PC-9 (cell line): ENCODE measurements around the gene CTIF. TPM values are rescaled to one million over a fixed set of nuclear protein-coding genes. Genes with fewer than 3 reads are reported as not detected.

Experiments
- BruUV-seq: library from RNA; stranded (reverse); fragments of 400-500 nt; replicated peaks from 2 replicates; lab custom pipeline; 2021; lab: Mats Ljungman, UMichigan
- CTCF ChIA-PET: fragments of 300-600 bp; sonication (Branson Sonifier 250); formaldehyde crosslinking; loops from one replicate; lab custom pipeline; 2022; ENCODE audit warnings: antibody characterized with exemption; lab: Charles Lee
- POLR2A ChIA-PET: fragments of 300-600 bp; sonication (Branson Sonifier 250); formaldehyde crosslinking; loops from one replicate; lab custom pipeline; 2022; ENCODE audit warnings: antibody characterized with exemption; ENCODE audit not compliant: unreplicated experiment; lab: Charles Lee
- DNase-seq, 2 experiments: peaks; one replicate each; pipeline versions ENCODE4 v3.0.0 to v3.0.0-alpha.2; 2015 to 2022; ENCODE audit warnings: mixed read lengths in 1 of 2
- H2AFZ ChIP-seq: fragments of 200-600 bp; sonication (generic); 2 replicates; pipeline ENCODE4 v1.8.1; 2017; ENCODE audit warnings: antibody characterized with exemption
- H3F3A ChIP-seq: fragments of 200-600 bp; sonication (generic); 2 replicates; pipeline ENCODE4 v1.8.1; 2017; ENCODE audit warnings: antibody characterized with exemption, mild to moderate bottlenecking, low read depth; ENCODE audit not compliant: insufficient read depth
- H3K27ac ChIP-seq: fragments of 200-600 bp; sonication (generic); 2 replicates; pipeline ENCODE4 v1.6.1; 2016; ENCODE audit warnings: mixed run types
- H3K27me3 ChIP-seq: fragments of 200-600 bp; sonication (generic); 2 replicates; pipeline ENCODE4 v1.6.1; 2016; ENCODE audit warnings: low read depth, mixed run types; ENCODE audit not compliant: insufficient read depth
- H3K36me3 ChIP-seq: fragments of 200-600 bp; sonication (generic); 2 replicates; pipeline ENCODE4 v1.6.1; 2016; ENCODE audit warnings: low read depth, mixed run types
- H3K4me1 ChIP-seq: fragments of 200-600 bp; sonication (generic); replicated peaks from 2 replicates; pipeline ENCODE4 v1.6.1; 2016; ENCODE audit warnings: mixed run types; ENCODE audit not compliant: insufficient read depth
- H3K4me2 ChIP-seq: fragments of 200-600 bp; sonication (generic); 2 replicates; pipeline ENCODE4 v1.6.1; 2017; ENCODE audit warnings: mixed run types
- H3K4me3 ChIP-seq: fragments of 200-600 bp; sonication (generic); 2 replicates; pipeline ENCODE4 v1.6.1; 2016; ENCODE audit warnings: mixed run types
- H3K79me2 ChIP-seq: fragments of 200-600 bp; sonication (generic); 2 replicates; pipeline ENCODE4 v1.6.1; 2017; ENCODE audit warnings: low read depth, mixed run types
- H3K9me2 ChIP-seq: fragments of 200-600 bp; sonication (generic); 2 replicates; pipeline ENCODE4 v1.8.1; 2017; ENCODE audit warnings: mild to moderate bottlenecking; ENCODE audit not compliant: insufficient read depth
- H3K9me3 ChIP-seq: fragments of 200-600 bp; sonication (generic); 2 replicates; pipeline ENCODE4 v1.8.1; 2016; ENCODE audit warnings: low read depth; ENCODE audit not compliant: insufficient read depth
- H4K20me1 ChIP-seq: fragments of 200-600 bp; sonication (generic); 2 replicates; pipeline ENCODE4 v1.8.1; 2017; ENCODE audit not compliant: insufficient read depth
- EZH2 ChIP-seq: fragments of 200-600 bp; sonication (generic); IDR thresholded peaks from 2 replicates; pipeline ENCODE4 v1.8.0; 2017; ENCODE audit warnings: antibody characterized with exemption, low read depth
- intact Hi-C: fragments of 100-400 bp; cut with micrococcal nuclease; formaldehyde crosslinking; loops from one replicate; pipeline ENCODE4 v1.10.0; 2022; ENCODE audit not compliant: unreplicated experiment
- total RNA-seq: library from RNA; stranded (reverse); gene quantifications from 2 replicates; pipeline ENCODE4 v1.2.3, GENCODE V29; 2021
- TF ChIP-seq, protein P1 (sequence below): fragments of 200-600 bp; sonication (generic); conservative IDR thresholded peaks from 2 replicates; pipeline ENCODE4 v1.6.1; 2017; ENCODE audit warnings: mixed run types, antibody characterized with exemption, mild to moderate bottlenecking, moderate library complexity

Gene CTIF
- total RNA-seq, 1 experiment from 2014 or later, result 26.2 TPM

DNA sequence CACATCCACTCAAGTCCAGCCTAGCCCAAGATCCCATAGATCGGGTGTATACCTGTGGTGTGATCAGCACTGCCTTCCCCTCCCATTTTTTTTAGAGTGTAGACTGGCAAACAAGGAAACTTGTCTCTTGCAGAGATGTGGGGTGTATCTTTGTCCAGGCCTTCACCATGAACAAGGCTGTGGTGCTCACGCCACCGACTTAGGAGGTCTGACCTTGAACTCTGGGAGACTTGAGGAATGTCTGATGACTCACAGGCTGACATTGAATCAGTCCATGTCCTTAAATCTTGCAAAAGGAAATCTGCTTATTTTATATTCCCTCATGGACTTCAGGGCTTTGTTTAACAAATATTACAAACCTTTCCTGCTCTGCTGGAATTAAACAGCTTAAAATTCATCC lies 4.5 kb upstream of the CTIF start:
- H3K9me3 ChIP-seq, result no peaks in the 10 kb centered on the region
- CTCF ChIA-PET, result no interaction called here
- H3K79me2 ChIP-seq, result no peaks in the 10 kb centered on the region
- no TSS peak for BruUV-seq
- no peak overlapping the region for H3K4me3 ChIP-seq
- H3K27ac ChIP-seq, result no peak overlapping the region
- TF ChIP-seq, protein P1, sequence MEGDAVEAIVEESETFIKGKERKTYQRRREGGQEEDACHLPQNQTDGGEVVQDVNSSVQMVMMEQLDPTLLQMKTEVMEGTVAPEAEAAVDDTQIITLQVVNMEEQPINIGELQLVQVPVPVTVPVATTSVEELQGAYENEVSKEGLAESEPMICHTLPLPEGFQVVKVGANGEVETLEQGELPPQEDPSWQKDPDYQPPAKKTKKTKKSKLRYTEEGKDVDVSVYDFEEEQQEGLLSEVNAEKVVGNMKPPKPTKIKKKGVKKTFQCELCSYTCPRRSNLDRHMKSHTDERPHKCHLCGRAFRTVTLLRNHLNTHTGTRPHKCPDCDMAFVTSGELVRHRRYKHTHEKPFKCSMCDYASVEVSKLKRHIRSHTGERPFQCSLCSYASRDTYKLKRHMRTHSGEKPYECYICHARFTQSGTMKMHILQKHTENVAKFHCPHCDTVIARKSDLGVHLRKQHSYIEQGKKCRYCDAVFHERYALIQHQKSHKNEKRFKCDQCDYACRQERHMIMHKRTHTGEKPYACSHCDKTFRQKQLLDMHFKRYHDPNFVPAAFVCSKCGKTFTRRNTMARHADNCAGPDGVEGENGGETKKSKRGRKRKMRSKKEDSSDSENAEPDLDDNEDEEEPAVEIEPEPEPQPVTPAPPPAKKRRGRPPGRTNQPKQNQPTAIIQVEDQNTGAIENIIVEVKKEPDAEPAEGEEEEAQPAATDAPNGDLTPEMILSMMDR, result no peak
- H2AFZ ChIP-seq, result no peak overlapping the region
- intact Hi-C loops, result no loop called here
- H3K4me1 ChIP-seq, result peaks cover 5% of the 10 kb centered on the region; the same call in 1 of the 2 replicates
- no peak for DNase-seq
- POLR2A ChIA-PET, result interaction anchor here (0.6 kb wide), 1 partner anchor 15 kb away, joined by 4 read pairs; no protein-coding TSS in a partner anchor
- H4K20me1 ChIP-seq, result no peaks in the 10 kb centered on the region
- H3K27me3 ChIP-seq, result no peaks in the 10 kb centered on the region
- no peaks in the 10 kb centered on the region for H3K36me3 ChIP-seq
- no peak overlapping the region for H3K4me2 ChIP-seq
- H3F3A ChIP-seq, result no peaks in the 10 kb centered on the region
- no peaks in the 10 kb centered on the region for H3K9me2 ChIP-seq

DNA sequence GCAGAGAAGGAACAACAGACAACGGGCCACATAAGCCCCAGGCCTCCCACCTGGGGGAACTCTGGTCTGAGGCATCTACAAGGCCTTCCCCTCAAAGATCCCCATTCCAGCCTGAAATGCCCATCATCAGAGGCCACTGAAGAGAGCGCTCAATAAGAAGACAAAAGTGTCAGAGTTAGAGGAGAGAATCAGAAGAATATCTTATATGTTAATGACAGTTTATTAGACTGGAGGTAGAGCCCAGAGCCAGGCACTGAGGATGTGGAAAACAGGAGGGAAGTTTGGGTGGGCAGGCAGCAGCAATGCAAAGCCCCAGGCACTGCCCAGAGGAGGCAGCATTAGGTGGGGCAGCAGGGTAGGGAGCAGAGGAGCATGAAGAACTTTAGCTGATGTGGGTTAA lies 2.9 kb upstream of the CTIF start:
- no peak for TF ChIP-seq EZH2
- TF ChIP-seq, protein P1, result no peak
- ChIA-PET POLR2A (no interaction called here), CTCF (no interaction called here)
- Histone ChIP-seq H3K27me3 (no peaks in the 10 kb centered on the region), H3K27ac (no peak overlapping the region), H3F3A (peaks cover 2% of the 10 kb centered on the region; the same call in 1 of the 2 replicates), H3K79me2 (0 out of 2 replicates have a peak, but pooled peaks cover 3% of the 10 kb centered on the region), H4K20me1 (no peaks in the 10 kb centered on the region), H2AFZ (no peak overlapping the region), H3K9me3 (no peaks in the 10 kb centered on the region), H3K36me3 (no peaks in the 10 kb centered on the region), H3K9me2 (no peaks in the 10 kb centered on the region), H3K4me2 (no peak overlapping the region), H3K4me3 (no peak overlapping the region), H3K4me1 (peaks cover 5% of the 10 kb centered on the region; the same call in 1 of the 2 replicates)
- intact Hi-C loops, result no loop called here
- no TSS peak for BruUV-seq
- DNase-seq, result no peak

DNA sequence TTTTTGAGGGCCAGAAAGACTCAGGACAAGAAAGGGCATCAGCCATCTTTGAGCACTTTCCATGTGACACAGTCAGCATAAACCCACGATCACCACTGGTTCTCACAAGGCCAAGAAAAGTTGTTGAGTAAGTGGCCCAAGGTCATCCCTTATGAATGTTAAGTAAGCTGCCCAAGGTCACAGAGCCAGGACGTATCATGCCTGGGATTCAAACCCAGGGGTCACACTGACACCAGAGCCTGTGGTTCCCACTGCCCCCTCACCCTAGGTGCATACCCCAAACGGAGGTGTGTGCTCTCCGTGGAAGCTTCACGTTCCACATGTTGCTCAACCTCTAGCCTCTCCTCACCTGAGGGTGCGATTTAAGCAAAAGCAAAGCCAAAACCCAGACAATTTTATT lies 2.3 kb upstream of the CTIF start:
- H3F3A ChIP-seq, result peaks cover 6% of the 10 kb centered on the region
- TF ChIP-seq, protein P1, result no peak
- TF ChIP-seq EZH2, result no peak
- H4K20me1 ChIP-seq, result no peaks in the 10 kb centered on the region
- ChIA-PET POLR2A (no interaction called here), CTCF (no interaction called here)
- no peak overlapping the region for H3K4me2 ChIP-seq
- no peak overlapping the region for H2AFZ ChIP-seq
- DNase-seq, result no peak
- H3K4me1 ChIP-seq, result peaks cover 7% of the 10 kb centered on the region
- no peaks in the 10 kb centered on the region for H3K27me3 ChIP-seq
- no peaks in the 10 kb centered on the region for H3K9me2 ChIP-seq
- H3K79me2 ChIP-seq, result peaks cover 4% of the 10 kb centered on the region
- intact Hi-C loops, result no loop called here
- H3K36me3 ChIP-seq, result no peaks in the 10 kb centered on the region
- H3K4me3 ChIP-seq, result no peak overlapping the region
- no peaks in the 10 kb centered on the region for H3K9me3 ChIP-seq
- no peak overlapping the region for H3K27ac ChIP-seq
- no TSS peak for BruUV-seq
